GM21381 (cell line): ENCODE results near the gene CCS.
"Not testable (repeated sequence)": the region's sequence is repeated elsewhere in the genome, so short reads cannot be mapped to it uniquely, and the experiment has no call there.

Experiments
- ATAC-seq: cut with Tn5 transposase; IDR thresholded peaks from one replicate; pipeline ENCODE4 v1.9.1; 2021; ENCODE audit warnings: mild to moderate bottlenecking, moderate library complexity; ENCODE audit not compliant: unreplicated experiment

CCS gene

GRCh38 chr11:66561178-66561974 lies 31.6 kb upstream of the CCS start:
- no peak for ATAC-seq

- ATAC-seq: no peak
These were observed 31.1 kb upstream of the CCS start for GRCh38 chr11:66561975-66562248.

- no peak for ATAC-seq
These were observed 30.7 kb upstream of the CCS start for GRCh38 chr11:66562275-66562674.

GRCh38 chr11:66562907-66563583 lies 29.9 kb upstream of the CCS start:
- ATAC-seq: no peak

- no peak for ATAC-seq
These were observed 29.2 kb upstream of the CCS start for GRCh38 chr11:66563832-66564231.

- ATAC-seq: no peak
These were observed 28.4 kb upstream of the CCS start for GRCh38 chr11:66564538-66564937.

- no peak for ATAC-seq
These were observed 28.0 kb upstream of the CCS start for GRCh38 chr11:66564984-66565383.

GRCh38 chr11:66566221-66566620 lies 26.8 kb upstream of the CCS start:
- no peak for ATAC-seq

- ATAC-seq: no peak
These were observed 25.2 kb upstream of the CCS start for GRCh38 chr11:66567787-66568123.

GRCh38 chr11:66568124-66568916 lies 24.7 kb upstream of the CCS start, which contains the start of gene CTSF:
TSS of gene CTSF (minus strand) at chr11:66568606. CDS start at chr11:66568486, 120 bp downstream.
- no peak for ATAC-seq

- no peak for ATAC-seq
These were observed 23.9 kb upstream of the CCS start for GRCh38 chr11:66569076-66569475.

GRCh38 chr11:66570079-66570849 lies 22.7 kb upstream of the CCS start:
- no peak for ATAC-seq

- ATAC-seq: no peak
These were observed 22.2 kb upstream of the CCS start for GRCh38 chr11:66570850-66571180.

GRCh38 chr11:66579017-66579606 lies 13.9 kb upstream of the CCS start:
- ATAC-seq: no peak

- no peak for ATAC-seq
These were observed 12.2 kb upstream of the CCS start for GRCh38 chr11:66580803-66581202.

GRCh38 chr11:66581261-66581660 lies 11.7 kb upstream of the CCS start:
- ATAC-seq: no peak

GRCh38 chr11:66582565-66583147 lies 10.3 kb upstream of the CCS start:
- not testable (repeated sequence) for ATAC-seq

- not testable (repeated sequence) for ATAC-seq
These were observed 7.5 kb upstream of the CCS start for GRCh38 chr11:66585447-66585846.

GRCh38 chr11:66586136-66586535 lies 6.8 kb upstream of the CCS start:
- no peak for ATAC-seq

GRCh38 chr11:66589315-66589714 lies 3.7 kb upstream of the CCS start:
- ATAC-seq: not testable (repeated sequence)
